ENCODE measurements around the gene ST8SIA1. TPM values are rescaled to one million over a fixed set of nuclear protein-coding genes. Genes with fewer than 3 reads are reported as not detected.

ST8SIA1 gene
- total RNA-seq, 1 experiment from 2014 or later = not detected

DNA sequence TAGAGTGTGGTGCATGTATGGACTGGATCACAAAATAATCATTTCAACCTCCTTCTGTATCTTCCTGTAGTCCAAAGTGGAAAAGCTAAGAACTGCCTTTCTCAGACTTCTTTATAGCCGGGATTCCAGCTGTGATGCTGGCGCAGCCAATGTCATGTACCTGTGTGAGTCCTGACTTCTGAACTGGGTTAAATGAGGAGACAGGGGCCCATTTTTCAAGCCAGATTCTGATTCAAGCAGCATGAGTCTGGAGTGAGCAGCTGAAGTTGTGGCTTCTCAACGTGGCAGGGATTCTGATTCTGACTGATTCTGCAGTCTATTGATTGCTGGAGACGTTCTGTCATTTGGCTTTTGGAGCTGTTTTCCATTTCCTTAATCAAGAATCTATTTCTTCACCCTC is 111.2 kb downstream of the ST8SIA1 start (continued):
- no peak for TF ChIP-seq RAD21 (IDR thresholded peaks at IDR 0.05; ENCODE audit: low read depth)
- no peak for TF ChIP-seq CBX3 (IDR thresholded peaks at IDR 0.05; ENCODE audit: low read depth)
- TF ChIP-seq POLR2AphosphoS5 (IDR thresholded peaks at IDR 0.05; ENCODE audit: low read depth, low read length) = no peak
- TF ChIP-seq POLR2A (IDR thresholded peaks at IDR 0.05; ENCODE audit: borderline replicate concordance, extremely low read depth, insufficient read depth, insufficient read length) = no peak
- TF ChIP-seq SP1 (IDR thresholded peaks at IDR 0.05; ENCODE audit: low read depth) = no peak

DNA sequence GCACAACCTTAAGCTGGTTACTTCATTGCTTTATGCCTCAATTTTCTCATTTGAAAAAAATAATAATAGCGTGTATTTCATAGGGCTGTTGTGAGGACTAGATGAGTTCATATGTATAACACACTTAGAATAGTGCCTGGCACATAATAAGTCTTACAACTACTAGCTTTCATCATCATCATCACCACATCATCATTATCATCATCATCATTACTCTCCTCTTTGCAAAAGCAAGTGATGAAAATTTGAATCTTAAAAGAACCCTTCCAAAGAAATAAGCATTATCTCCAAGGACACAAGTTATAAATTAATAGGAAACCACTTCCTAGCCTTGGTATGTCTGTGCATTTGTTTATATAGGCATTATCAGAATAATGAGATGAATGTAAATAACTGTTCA is 117.0 kb downstream of the ST8SIA1 start:
- intact Hi-C loops (cut with micrococcal nuclease) = no loop called here
- CTCF ChIA-PET = no interaction called here
- no TSS peak for BruUV-seq (replicated peaks)
- RAD21 ChIA-PET (ENCODE audit: low non-redundant PET in 1 of 2, low total read pairs in 2 of 2, uncharacterized antibody in 2 of 2, unreplicated experiment in 2 of 2) = no interaction called here
- no peak for TF ChIP-seq SP1 (IDR thresholded peaks at IDR 0.05; ENCODE audit: low read depth)
- no peak for TF ChIP-seq SIN3A (IDR thresholded peaks at IDR 0.05; ENCODE audit: low read depth)
- TF ChIP-seq JUND (IDR thresholded peaks at IDR 0.05) = no peak
- TF ChIP-seq, protein P1, sequence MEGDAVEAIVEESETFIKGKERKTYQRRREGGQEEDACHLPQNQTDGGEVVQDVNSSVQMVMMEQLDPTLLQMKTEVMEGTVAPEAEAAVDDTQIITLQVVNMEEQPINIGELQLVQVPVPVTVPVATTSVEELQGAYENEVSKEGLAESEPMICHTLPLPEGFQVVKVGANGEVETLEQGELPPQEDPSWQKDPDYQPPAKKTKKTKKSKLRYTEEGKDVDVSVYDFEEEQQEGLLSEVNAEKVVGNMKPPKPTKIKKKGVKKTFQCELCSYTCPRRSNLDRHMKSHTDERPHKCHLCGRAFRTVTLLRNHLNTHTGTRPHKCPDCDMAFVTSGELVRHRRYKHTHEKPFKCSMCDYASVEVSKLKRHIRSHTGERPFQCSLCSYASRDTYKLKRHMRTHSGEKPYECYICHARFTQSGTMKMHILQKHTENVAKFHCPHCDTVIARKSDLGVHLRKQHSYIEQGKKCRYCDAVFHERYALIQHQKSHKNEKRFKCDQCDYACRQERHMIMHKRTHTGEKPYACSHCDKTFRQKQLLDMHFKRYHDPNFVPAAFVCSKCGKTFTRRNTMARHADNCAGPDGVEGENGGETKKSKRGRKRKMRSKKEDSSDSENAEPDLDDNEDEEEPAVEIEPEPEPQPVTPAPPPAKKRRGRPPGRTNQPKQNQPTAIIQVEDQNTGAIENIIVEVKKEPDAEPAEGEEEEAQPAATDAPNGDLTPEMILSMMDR (IDR thresholded peaks at IDR 0.05 in 2 of 3, conservative IDR thresholded peaks at IDR 0.05 in 1 of 3; ENCODE audit: borderline replicate concordance in 1 of 3, insufficient read depth in 1 of 3, low read depth in 2 of 3, low read length in 2 of 3) = no peak
- no peak for TF ChIP-seq RAD21 (IDR thresholded peaks at IDR 0.05; ENCODE audit: low read depth)
- TF ChIP-seq, protein P2, sequence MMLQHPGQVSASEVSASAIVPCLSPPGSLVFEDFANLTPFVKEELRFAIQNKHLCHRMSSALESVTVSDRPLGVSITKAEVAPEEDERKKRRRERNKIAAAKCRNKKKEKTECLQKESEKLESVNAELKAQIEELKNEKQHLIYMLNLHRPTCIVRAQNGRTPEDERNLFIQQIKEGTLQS (IDR thresholded peaks at IDR 0.05) = no peak
- no peak for TF ChIP-seq ELF1 (IDR thresholded peaks at IDR 0.05; ENCODE audit: borderline replicate concordance, low read depth)
- no peak for TF ChIP-seq CEBPB (IDR thresholded peaks at IDR 0.05; ENCODE audit: low read depth)
- no peaks in the 10 kb centered on the region for H3K36me3 ChIP-seq (ENCODE audit: control insufficient read depth in 1 of 2, insufficient read depth in 2 of 2, low read length in 2 of 2)
- H3K4me2 ChIP-seq (ENCODE audit: low read length) = no peak overlapping the region
- no peak overlapping the region for H3K9ac ChIP-seq (ENCODE audit: low read length)
- no peaks in the 10 kb centered on the region for H3K27me3 ChIP-seq (ENCODE audit: insufficient read depth, low read length)
- ATAC-seq = no peak
- H3K79me2 ChIP-seq (ENCODE audit: insufficient read depth, low read length) = no peaks in the 10 kb centered on the region
- no peaks in the 10 kb centered on the region for H4K20me1 ChIP-seq (ENCODE audit: insufficient read depth)
- H2AFZ ChIP-seq (ENCODE audit: low read depth, low read length, poor library complexity, severe bottlenecking) = no peak overlapping the region
- POLR2A ChIA-PET = no interaction called here
- H3K4me1 ChIP-seq (ENCODE audit: control insufficient read depth in 1 of 2, insufficient read depth in 2 of 2, low read length in 2 of 2) = no peaks in the 10 kb centered on the region
- H3K4me3 ChIP-seq (replicated peaks in 1 of 2; ENCODE audit: low read depth in 1 of 2, low read length in 2 of 2) = no peak overlapping the region
- H3K9me2 ChIP-seq (ENCODE audit: insufficient read depth) = no peaks in the 10 kb centered on the region
- DNase-seq (ENCODE audit: low read depth, low spot score) = no peak
- H3K9me3 ChIP-seq (ENCODE audit: control insufficient read depth in 1 of 2, insufficient read depth in 1 of 2, low read depth in 1 of 2, low read length in 2 of 2) = no peaks in the 10 kb centered on the region
- H3K27ac ChIP-seq (ENCODE audit: low read depth, low read length) = no peak overlapping the region
